Heart left ventricle (tissue), 13 donors: ENCODE measurements around the gene DYNLRB2.

Source experiments
- CTCF ChIP-seq, 12 donors: fragments of 200-600 bp; sonication (generic) in 4 of 12; IDR thresholded peaks; one replicate each; pipeline versions ENCODE4 v1.5.0 to v1.8.0; 2018 to 2022; ENCODE audit warnings: antibody characterized with exemption in 12 of 12, mild to moderate bottlenecking in 5 of 12
- POLR2A ChIP-seq, 2 donors: fragments of 450-650 bp; IDR thresholded peaks; one replicate each; pipeline ENCODE4 v1.6.1; 2017; ENCODE audit warnings: antibody characterized with exemption in 2 of 2, mild to moderate bottlenecking in 2 of 2, moderate library complexity in 2 of 2
- donor health status: ischemic (EF 13 %, LVEDD 7.1; RV severe dilation, severe dysfunction).
- donor health status: DM: no; HTN: yes; CAD: no.
- donor health status: DM: no; HTN: no; CAD: no.
- donor health status: ischemic (EF 25% LVEDD 6.9; RV normal size, moderate dysfunction).
- donor health status: ischemic (EF 25% LVEDD 5.7; RV mildly dilated, moderate dysfunction).
- donor health status: ischemic (EF 35%, LVEDD 5.7; RV mildly dilated, moderate dysfunction).
- donor health status: nonischemic (EF 11% LVEDD 7.7; RV severe dilation, severe dysfunction).
- donor health status: DM: yes; HTN: yes; CAD: no.
- donor health status: PGD.
- donor health status: ischemic (EF 29% LVEDD 5.4; RV normal size, mild dysfunction).
- donor health status: nonischemic (EF 23%, LVEDD 6.1; RV moderate dilation, normal function).

- TF ChIP-seq CTCF (IDR thresholded peaks at IDR 0.05) (no peak), POLR2A (IDR thresholded peaks at IDR 0.05) (no peak)
Observed at GRCh38 chr16:80511824-80512592, 28.8 kb upstream of the DYNLRB2 start.
